Mammary epithelial cell (primary cell): ENCODE data around the gene REP15.
"Not testable (repeated sequence)": the region's sequence is repeated elsewhere in the genome, so short reads cannot be mapped to it uniquely, and the experiment has no call there.

Source experiments
- CTCF ChIP-seq, 2 donors: IDR thresholded peaks in 1 of 2; conservative IDR thresholded peaks in 1 of 2; 2 replicates each; pipeline ENCODE4 v1.5.1; 2011 to 2012; ENCODE audit warnings: inconsistent platforms in 2 of 2, low read length in 2 of 2, mild to moderate bottlenecking in 2 of 2, control low read depth in 1 of 2, low read depth in 1 of 2; ENCODE audit not compliant: insufficient read depth in 1 of 2; ENCODE audit errors: extremely low read depth in 1 of 2
- EZH2 ChIP-seq: IDR thresholded peaks from 2 replicates; pipeline ENCODE4 v1.6.1; 2012; ENCODE audit warnings: low read length, inconsistent platforms, borderline replicate concordance

DNA sequence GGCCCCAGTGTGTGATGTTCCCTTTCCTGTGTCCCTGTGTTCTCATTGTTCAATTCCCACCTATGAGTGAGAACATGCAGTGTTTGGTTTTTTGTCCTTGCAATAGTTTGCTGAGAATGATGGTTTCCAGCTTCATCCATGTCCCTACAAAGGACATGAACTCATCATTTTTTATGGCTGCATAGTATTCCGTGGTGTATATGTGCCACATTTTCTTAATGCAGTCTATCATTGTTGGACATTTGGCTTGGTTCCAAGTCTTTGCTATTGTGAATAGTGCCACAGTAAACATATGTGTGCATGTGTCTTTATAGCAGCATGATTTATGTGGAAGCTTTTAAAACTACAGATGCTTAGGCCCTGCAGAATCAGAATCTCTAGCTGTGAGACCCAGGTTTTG is 49.5 kb downstream of the REP15 start:
- not testable (repeated sequence) for TF ChIP-seq CTCF (conservative IDR thresholded peaks at IDR 0.05 in 1 of 2, IDR thresholded peaks at IDR 0.05 in 1 of 2; ENCODE audit: extremely low read depth in 1 of 2, insufficient read depth in 1 of 2, low read depth in 1 of 2, low read length in 2 of 2); EZH2
